Measurements from ENCODE around the gene SUGCT. TPM values are rescaled to one million over a fixed set of nuclear protein-coding genes. Genes with fewer than 3 reads are reported as not detected.

Gene SUGCT
- polyA plus RNA-seq, 6 donors from 2014 or later = 4.1 to 11.4 (median 9.0) TPM

DNA sequence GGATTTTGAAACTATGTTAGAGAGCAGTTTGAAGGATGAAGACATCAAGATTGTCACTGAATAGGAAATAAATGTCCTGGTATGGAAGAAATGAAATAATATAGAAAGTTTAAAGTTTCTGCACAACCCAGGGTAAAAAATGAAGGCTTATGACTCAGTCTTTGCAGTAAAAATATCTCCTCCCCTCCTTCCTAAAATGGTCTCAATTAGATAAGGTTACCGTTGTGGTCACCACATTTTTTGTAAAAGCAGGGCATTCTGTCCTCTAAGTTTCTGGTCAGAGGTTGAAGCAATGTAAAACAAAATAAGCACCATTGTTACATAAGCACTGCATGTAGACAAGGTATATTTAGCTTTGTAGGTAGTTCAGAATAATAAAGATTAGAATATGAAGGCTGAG is 403.5 kb downstream of the SUGCT start:
- DNase-seq = no peak
- Mint-ChIP-seq H3K9me3 (no peaks in the 10 kb centered on the region), H3K36me3 (no peaks in the 10 kb centered on the region), H3K27ac (no peak overlapping the region), H3K4me3 (no peak overlapping the region), H3K4me1 (no peaks in the 10 kb centered on the region), H3K27me3 (no peaks in the 10 kb centered on the region)
- no peak for ATAC-seq (ENCODE audit: low read depth in 2 of 2)

DNA sequence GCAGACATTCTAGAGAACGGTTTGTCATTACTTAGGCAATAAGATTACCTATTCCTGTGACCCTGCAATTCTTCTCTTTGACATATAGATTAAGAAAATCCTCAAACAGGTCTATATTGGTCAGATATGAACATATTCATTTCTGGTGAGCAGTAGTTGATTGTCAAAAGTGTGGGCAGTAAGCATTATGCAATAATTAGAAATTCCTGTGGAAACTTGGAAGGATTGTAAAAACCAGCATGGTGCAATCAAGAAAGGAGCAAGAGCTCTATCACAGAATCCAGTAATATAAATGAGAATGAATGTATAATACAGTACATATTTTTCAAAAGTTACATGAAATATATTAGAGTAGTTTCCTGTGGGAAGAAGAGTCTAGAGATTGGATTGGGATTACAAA is 406.5 kb downstream of the SUGCT start:
- Mint-ChIP-seq H3K27ac (no peak overlapping the region), H3K4me1 (no peaks in the 10 kb centered on the region), H3K27me3 (no peaks in the 10 kb centered on the region), H3K36me3 (no peaks in the 10 kb centered on the region), H3K9me3 (no peaks in the 10 kb centered on the region), H3K4me3 (no peak overlapping the region)
- DNase-seq = no peak
- no peak for ATAC-seq (ENCODE audit: low read depth in 2 of 2)

DNA sequence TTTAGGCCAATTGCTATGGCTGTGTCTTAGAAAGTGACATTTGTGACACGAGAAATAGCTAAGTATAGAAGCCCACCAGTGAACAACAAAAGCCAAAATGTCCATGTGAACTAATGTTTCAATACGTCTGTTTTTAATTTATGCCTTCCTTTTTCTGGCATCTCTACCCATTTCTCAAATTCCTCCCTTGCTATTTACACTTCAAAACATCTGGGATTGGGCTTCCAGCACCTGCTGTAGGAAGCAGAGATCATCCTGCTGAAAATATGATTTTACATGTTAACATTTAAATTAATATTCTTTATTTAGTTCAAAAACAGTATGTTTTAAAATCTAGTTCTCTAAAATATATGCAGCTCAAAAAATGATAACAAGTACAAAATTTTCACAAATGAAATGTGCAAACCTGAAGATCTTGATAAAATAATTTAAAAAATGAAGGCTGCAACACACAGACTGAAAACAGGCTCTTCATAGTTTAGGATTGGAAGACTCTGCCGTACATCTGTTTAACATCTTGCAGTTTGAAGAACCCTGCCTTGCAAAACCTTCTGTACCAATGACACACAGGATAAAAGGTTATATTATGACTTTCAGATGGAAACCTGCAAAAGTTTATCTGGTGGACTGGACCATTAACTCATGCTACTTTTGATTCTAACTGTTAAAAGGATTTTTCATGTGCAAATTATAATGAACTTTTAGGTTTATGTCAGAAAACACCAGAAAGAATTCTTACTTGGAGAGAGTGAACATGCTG is 408.4 kb downstream of the SUGCT start:
- no peak overlapping the region for H3K4me3 Mint-ChIP-seq
- H3K9me3 Mint-ChIP-seq = no peaks in the 10 kb centered on the region
- H3K4me1 Mint-ChIP-seq = no peaks in the 10 kb centered on the region
- ATAC-seq (ENCODE audit: low read depth in 2 of 2) = no peak
- no peak overlapping the region for H3K27ac Mint-ChIP-seq
- no peak for DNase-seq
- H3K36me3 Mint-ChIP-seq = no peaks in the 10 kb centered on the region
- H3K27me3 Mint-ChIP-seq = no peaks in the 10 kb centered on the region

DNA sequence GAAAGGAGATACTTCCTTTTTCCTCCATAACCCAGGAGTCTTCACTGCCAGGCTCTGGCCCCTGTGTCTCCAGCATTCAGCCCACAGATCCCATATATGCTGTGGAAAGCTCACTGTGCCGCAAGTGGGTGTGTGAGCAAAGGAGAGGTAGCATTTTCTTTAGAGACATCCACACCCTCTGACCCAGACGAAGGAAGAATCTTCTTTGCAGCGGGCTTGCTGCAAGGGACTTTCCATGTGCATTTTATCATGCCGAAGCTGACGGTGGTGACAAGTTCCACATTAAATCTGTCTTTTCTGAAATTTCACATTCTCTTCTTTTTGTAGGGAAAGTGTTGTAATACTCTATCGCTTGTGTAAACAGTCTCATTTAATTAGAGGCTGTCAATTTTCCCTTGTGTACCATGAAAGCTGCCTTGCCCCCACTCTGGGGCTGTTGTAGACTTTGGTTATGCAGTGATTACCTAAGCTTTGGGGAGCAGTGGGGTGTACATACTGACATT is 409.5 kb downstream of the SUGCT start:
- Mint-ChIP-seq H3K27ac (peak overlapping the region in 1 of 6 donors; percentile 12), H3K4me1 (no peaks in the 10 kb centered on the region), H3K27me3 (no peaks in the 10 kb centered on the region), H3K36me3 (no peaks in the 10 kb centered on the region), H3K9me3 (peaks cover 0 to 1% (median 0%) of the 10 kb centered on the region in 7 donors), H3K4me3 (no peak overlapping the region)
- DNase-seq (no peak), ATAC-seq (ENCODE audit: low read depth in 2 of 2) (no peak)

DNA sequence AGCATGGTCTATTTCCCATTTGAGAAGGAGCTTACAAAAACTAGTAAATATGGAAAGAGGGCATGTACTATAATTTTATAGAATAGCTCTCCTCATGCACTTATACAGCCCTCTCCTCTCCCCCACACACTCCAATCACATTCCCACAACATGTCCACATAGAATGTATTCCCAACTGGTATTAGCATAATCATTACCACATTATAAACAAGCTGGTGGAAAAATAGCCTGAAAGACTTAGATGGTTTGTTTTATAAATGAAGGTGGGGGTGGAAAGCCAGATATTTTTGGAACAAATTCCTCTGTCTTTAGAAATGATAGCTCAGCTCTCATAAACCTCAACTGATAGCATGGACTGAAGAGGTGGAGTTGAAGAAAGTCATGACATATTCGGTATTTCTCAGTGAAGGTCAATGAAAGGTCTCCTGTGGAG is 410.1 kb downstream of the SUGCT start:
- Mint-ChIP-seq H3K9me3 (peaks cover 0 to 1% (median 0%) of the 10 kb centered on the region in 7 donors), H3K36me3 (no peaks in the 10 kb centered on the region), H3K27ac (no peak overlapping the region), H3K4me1 (no peaks in the 10 kb centered on the region), H3K27me3 (no peaks in the 10 kb centered on the region), H3K4me3 (no peak overlapping the region)
- DNase-seq (no peak), ATAC-seq (ENCODE audit: low read depth in 2 of 2) (no peak)

DNA sequence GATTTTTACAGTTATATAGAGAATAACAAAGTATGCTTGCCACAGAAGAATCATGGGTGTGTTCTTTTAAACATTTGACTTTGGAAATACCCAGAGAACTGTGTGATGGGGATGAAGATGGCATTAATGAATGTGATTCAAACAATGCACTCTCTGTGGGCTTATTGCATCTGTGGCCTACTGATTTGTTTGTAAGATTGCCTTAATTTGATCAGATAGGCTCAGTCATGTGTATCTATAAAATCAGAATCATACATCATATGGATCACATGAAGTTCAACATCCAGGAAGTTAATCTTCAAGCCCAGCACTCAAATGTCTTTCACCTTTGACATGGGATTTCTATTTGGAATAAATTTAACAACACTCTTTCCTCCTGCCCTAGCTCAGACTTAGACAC is 410.9 kb downstream of the SUGCT start:
- DNase-seq (no peak), ATAC-seq (ENCODE audit: low read depth in 2 of 2) (no peak)
- H3K27ac Mint-ChIP-seq = no peak overlapping the region
- no peak overlapping the region for H3K4me3 Mint-ChIP-seq
- H3K9me3 Mint-ChIP-seq = peaks cover 0 to 1% (median 0%) of the 10 kb centered on the region in 7 donors
- no peaks in the 10 kb centered on the region for H3K36me3 Mint-ChIP-seq
- no peaks in the 10 kb centered on the region for H3K4me1 Mint-ChIP-seq
- no peaks in the 10 kb centered on the region for H3K27me3 Mint-ChIP-seq

DNA sequence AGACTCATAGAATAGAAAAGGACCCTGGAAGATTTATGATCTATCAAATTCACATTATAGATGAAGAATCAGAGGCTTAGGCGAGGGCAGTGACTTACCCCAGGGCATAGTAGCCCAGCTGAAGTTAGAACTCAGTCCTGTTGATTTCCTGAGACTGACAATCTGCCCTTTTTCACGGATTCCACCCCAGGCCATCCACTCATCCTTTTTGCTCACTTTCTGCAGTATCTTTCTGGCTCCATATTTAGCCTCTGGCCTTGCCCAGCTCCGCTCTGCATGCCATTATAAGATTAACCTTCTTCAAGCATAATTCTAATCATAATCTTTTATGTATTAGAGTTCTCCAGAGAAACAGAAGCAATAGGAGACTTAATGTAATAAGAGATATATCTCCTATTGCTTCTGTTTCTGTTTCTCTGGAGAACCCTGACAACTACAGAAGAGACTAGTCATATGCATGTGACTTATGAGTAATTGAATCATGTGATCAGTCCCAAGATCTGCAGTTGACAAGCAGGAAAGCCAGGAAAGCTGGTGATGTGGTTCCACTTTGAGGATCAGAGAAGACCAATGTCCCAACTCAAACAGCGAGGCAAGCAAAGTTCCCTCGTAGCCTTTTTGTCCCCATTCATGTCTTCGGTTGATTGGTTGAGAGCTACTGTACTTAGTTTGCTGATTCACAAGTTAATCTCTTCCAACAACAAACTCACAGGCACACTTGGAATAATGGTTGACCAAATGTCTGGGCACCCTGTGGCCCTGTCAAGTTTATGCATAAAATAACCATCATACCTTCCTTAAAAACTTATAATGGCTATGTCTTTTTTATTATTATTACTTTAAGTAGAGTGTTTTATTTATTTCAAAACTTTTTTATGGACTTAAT is 412.1 kb downstream of the SUGCT start:
- no peak overlapping the region for H3K27ac Mint-ChIP-seq
- no peak for ATAC-seq (ENCODE audit: low read depth in 2 of 2)

DNA sequence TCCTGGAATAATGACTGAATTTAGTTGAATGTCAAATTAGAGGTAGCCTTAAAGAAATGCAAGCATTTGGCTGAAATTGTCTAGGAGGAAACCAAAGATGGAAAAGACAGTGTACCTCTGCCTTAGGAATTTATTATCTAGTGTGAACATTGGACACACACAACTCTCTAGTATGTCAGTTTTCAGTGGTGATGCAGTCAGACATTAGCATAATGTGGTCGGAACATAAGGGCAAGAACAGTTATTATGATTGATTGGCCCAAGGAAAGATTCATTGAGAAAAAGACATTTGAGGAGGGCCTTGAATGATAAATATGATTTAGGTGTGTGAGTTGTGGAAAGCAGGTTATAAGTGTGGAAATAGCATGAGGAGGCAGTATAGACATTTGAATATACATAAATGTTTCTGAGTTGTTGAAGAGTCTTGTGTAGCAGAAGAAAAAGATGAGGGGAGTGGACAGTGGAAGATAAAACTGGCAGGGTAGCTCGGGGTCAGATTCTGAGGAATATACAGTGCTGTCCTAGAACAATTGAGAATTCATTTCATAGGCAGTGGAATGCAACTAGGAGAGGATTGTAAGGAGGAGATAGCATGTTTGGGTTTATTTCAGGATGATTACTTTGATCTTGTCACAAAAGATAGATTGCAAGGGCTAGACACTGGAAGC is 414.7 kb downstream of the SUGCT start:
- H3K27ac Mint-ChIP-seq = no peak overlapping the region
- no peaks in the 10 kb centered on the region for H3K27me3 Mint-ChIP-seq
- peaks cover 0 to 1% (median 0%) of the 10 kb centered on the region in 7 donors for H3K9me3 Mint-ChIP-seq
- no peak for ATAC-seq (ENCODE audit: low read depth in 2 of 2)
- H3K4me1 Mint-ChIP-seq = peaks cover 1 to 8% (median 5%) of the 10 kb centered on the region in 3 donors
- no peak for DNase-seq
- no peak overlapping the region for H3K4me3 Mint-ChIP-seq
- no peaks in the 10 kb centered on the region for H3K36me3 Mint-ChIP-seq

More for the DNA sequence above, 412.1 kb downstream of the SUGCT start:
- no peaks in the 10 kb centered on the region for H3K36me3 Mint-ChIP-seq
- DNase-seq = no peak
- peaks cover 0 to 1% (median 0%) of the 10 kb centered on the region in 7 donors for H3K9me3 Mint-ChIP-seq
- no peaks in the 10 kb centered on the region for H3K27me3 Mint-ChIP-seq
- H3K4me1 Mint-ChIP-seq = peaks cover 0 to 4% (median 2%) of the 10 kb centered on the region in 3 donors
- H3K4me3 Mint-ChIP-seq = no peak overlapping the region

DNA sequence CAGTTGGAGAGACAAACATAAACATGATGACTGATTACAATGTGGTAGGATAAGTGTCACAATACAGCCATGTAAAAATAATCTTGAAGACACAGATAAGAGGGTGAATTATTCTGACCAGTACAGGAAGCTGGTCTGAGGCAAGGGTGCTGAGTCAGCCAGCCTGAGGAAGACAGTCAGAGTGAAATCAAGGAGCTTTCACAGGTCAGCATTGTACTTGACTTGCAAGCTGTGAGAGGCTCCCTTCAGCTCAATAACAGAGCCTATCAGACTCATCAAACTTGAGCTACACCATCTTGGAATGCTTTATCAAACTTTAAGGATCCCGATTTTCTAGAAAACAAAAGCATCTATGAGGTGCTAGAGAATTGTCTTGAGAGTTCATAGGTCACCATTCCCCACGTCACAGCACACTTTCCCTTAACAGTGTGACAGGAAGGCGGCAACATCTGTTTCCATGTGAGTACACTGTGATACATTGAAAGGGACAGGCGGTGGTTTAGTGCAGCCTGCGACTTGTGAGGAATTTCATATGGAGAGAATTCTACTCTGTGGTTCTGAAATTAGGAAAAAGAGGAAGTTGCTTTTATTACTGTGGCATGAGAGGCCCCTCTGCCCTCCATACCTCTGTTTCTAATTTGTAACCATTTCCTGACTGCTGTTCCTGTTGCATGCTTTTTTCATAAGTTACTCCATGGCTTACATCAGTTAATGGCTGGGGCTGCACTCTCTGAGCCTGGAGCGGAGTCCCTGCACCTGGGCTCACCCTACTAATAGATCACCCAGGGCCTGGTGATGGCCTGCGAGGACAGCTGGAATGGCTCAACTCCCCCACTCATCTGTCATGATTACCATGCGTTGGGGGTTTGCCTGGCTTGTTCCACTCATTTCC is 417.1 kb downstream of the SUGCT start:
- no peak overlapping the region for H3K27ac Mint-ChIP-seq
- H3K9me3 Mint-ChIP-seq = peaks cover 0 to 1% (median 0%) of the 10 kb centered on the region in 7 donors
- H3K4me3 Mint-ChIP-seq = no peak overlapping the region
- DNase-seq = no peak
- peaks cover 1 to 8% (median 5%) of the 10 kb centered on the region in 3 donors for H3K4me1 Mint-ChIP-seq
- no peaks in the 10 kb centered on the region for H3K27me3 Mint-ChIP-seq
- ATAC-seq (ENCODE audit: low read depth in 2 of 2) = peak in 1 of 2 donors; percentile 9
- no peaks in the 10 kb centered on the region for H3K36me3 Mint-ChIP-seq

DNA sequence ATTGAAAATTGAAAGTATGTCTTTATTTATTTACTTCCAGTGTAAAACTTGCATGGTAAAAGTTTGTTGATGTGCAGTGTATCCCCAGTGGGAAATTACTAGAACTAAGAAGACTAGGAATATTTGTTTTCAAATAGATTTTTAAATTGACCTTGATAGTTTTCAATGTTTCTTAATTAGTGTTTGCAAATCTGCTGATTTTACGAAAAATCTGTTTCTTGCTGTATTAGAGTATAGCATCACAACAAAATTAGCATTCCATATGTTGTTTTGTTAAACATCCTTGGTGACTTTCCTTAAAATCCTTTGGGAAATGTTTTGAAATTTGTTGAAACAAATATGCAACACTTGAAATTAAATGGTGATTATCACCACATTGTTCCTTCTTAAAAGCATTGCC is 425.9 kb downstream of the SUGCT start:
- no peaks in the 10 kb centered on the region for H3K4me1 Mint-ChIP-seq
- DNase-seq (no peak), ATAC-seq (ENCODE audit: low read depth in 2 of 2) (no peak)
- H3K27me3 Mint-ChIP-seq = no peaks in the 10 kb centered on the region
- H3K9me3 Mint-ChIP-seq = peaks cover 0 to 5% (median 0%) of the 10 kb centered on the region in 7 donors
- H3K36me3 Mint-ChIP-seq = no peaks in the 10 kb centered on the region
- H3K27ac Mint-ChIP-seq = no peak overlapping the region
- no peak overlapping the region for H3K4me3 Mint-ChIP-seq

DNA sequence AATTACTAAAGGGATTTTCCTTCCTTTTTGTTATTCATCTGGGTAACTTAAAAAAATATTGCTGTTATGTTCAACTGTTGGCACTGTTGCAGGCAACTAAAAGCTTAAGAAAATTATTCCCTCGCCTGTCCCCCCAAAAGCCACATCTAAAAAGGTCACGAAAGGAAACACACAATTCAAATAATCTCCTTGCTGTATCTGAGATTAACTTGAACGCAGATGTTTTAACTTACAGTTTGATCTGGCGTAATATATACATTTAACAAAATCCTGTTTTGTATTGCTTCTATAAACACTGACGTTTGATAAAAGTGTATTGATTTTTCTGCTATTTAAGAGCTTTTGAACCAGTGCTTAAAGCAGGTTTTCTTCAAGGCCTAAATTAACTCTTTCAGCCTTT is 432.1 kb downstream of the SUGCT start:
- Mint-ChIP-seq H3K9me3 (peaks cover 0 to 5% (median 0%) of the 10 kb centered on the region in 7 donors), H3K27ac (no peak overlapping the region), H3K36me3 (no peaks in the 10 kb centered on the region), H3K4me1 (no peaks in the 10 kb centered on the region), H3K27me3 (no peaks in the 10 kb centered on the region), H3K4me3 (no peak overlapping the region)
- DNase-seq = no peak
- ATAC-seq (ENCODE audit: low read depth in 2 of 2) = no peak

DNA sequence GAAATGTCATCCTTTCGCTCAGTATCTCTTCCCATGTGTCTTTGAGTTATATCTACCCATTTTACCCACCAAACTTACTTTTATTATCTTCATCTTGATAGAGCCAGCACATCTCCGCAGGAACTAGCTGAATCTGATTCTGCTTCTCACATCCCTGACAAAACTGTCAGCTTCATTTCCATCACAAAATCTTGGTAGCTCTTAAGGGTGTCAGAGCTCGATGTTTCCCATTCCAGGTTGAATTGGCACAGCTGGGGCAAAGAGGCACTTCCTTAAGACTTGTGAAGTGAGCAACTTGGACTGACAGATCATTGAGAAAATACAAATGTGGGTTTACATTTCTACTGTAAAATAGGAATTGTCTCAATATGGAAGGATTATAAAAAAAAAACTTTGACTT is 434.5 kb downstream of the SUGCT start:
- Mint-ChIP-seq H3K4me3 (no peak overlapping the region), H3K27ac (no peak overlapping the region), H3K27me3 (no peaks in the 10 kb centered on the region), H3K4me1 (no peaks in the 10 kb centered on the region), H3K9me3 (no peaks in the 10 kb centered on the region), H3K36me3 (no peaks in the 10 kb centered on the region)
- ATAC-seq (ENCODE audit: low read depth in 2 of 2) (no peak), DNase-seq (no peak)

DNA sequence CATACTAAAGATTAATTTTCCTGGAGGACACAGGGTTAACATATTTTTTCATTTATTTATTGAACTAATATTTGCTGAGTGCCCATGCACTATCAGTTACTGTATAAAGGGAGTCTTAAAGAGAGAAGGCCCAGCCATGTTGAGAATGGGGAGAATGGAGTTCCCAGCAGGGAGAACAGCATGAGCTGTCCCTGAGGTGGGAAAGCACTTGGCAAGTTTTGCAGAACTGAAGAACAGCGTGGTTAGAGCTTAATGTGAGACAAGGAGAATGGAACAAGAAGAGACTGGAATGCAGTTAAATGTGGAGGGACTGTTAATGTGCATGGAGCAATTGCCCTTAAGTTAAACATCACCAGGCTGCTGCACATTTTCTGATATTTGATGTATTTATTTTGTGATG is 435.4 kb downstream of the SUGCT start:
- Mint-ChIP-seq H3K4me1 (no peaks in the 10 kb centered on the region), H3K4me3 (no peak overlapping the region), H3K9me3 (no peaks in the 10 kb centered on the region), H3K27ac (no peak overlapping the region), H3K36me3 (no peaks in the 10 kb centered on the region), H3K27me3 (no peaks in the 10 kb centered on the region)
- no peak for DNase-seq
- no peak for ATAC-seq (ENCODE audit: low read depth in 2 of 2)
